Measurements from ENCODE around the gene CXXC1.

The CXXC1 gene

GRCh38 chr18:50301074-50301473, 13.6 kb upstream of the CXXC1 start:
- peak; percentile 56 for DNase-seq
- Histone ChIP-seq H3K9me3 (ENCODE audit: severe bottlenecking) (peaks cover 10% of the 10 kb centered on the region), H3K4me3 (ENCODE audit: low read depth, low read length) (no peak overlapping the region), H3K27ac (no peak overlapping the region), H3K27me3 (ENCODE audit: insufficient read depth, low read depth, severe bottlenecking) (no peaks in the 10 kb centered on the region), H3K36me3 (no peaks in the 10 kb centered on the region)
- TF ChIP-seq CTCF (IDR thresholded peaks at IDR 0.05; ENCODE audit: low read depth, low read length) = no peak

GRCh38 chr18:50299626-50300388, 12.3 kb upstream of the CXXC1 start:
- TF ChIP-seq CTCF (IDR thresholded peaks at IDR 0.05; ENCODE audit: low read depth, low read length) = no peak
- no peak overlapping the region for H3K4me3 ChIP-seq (ENCODE audit: low read depth, low read length)
- H3K9me3 ChIP-seq (ENCODE audit: severe bottlenecking) = peaks cover 3% of the 10 kb centered on the region
- H3K36me3 ChIP-seq = no peaks in the 10 kb centered on the region
- H3K27me3 ChIP-seq (ENCODE audit: insufficient read depth, low read depth, severe bottlenecking) = no peaks in the 10 kb centered on the region
- H3K27ac ChIP-seq = no peak overlapping the region
- DNase-seq = no peak

- Histone ChIP-seq H3K36me3 (no peaks in the 10 kb centered on the region), H3K9me3 (ENCODE audit: severe bottlenecking) (no peaks in the 10 kb centered on the region), H3K4me3 (ENCODE audit: low read depth, low read length) (peak overlapping the region; percentile 58), H3K27me3 (ENCODE audit: insufficient read depth, low read depth, severe bottlenecking) (no peaks in the 10 kb centered on the region), H3K27ac (no peak overlapping the region)
- no peak for DNase-seq
- TF ChIP-seq CTCF (IDR thresholded peaks at IDR 0.05; ENCODE audit: low read depth, low read length) = no peak
Observed at GRCh38 chr18:50298443-50299284, 11.2 kb upstream of the CXXC1 start.

GRCh38 chr18:50297621-50298442, 10.3 kb upstream of the CXXC1 start:
- DNase-seq = peak; percentile 85
- Histone ChIP-seq H3K4me3 (ENCODE audit: low read depth, low read length) (peak overlapping the region; percentile 58), H3K27me3 (ENCODE audit: insufficient read depth, low read depth, severe bottlenecking) (no peaks in the 10 kb centered on the region), H3K9me3 (ENCODE audit: severe bottlenecking) (no peaks in the 10 kb centered on the region), H3K36me3 (no peaks in the 10 kb centered on the region), H3K27ac (no peak overlapping the region)
- no peak for TF ChIP-seq CTCF (IDR thresholded peaks at IDR 0.05; ENCODE audit: low read depth, low read length)

- H3K36me3 ChIP-seq = no peaks in the 10 kb centered on the region
- no peak for DNase-seq
- no peak for TF ChIP-seq CTCF (IDR thresholded peaks at IDR 0.05; ENCODE audit: low read depth, low read length)
- no peaks in the 10 kb centered on the region for H3K27me3 ChIP-seq (ENCODE audit: insufficient read depth, low read depth, severe bottlenecking)
- no peak overlapping the region for H3K4me3 ChIP-seq (ENCODE audit: low read depth, low read length)
- H3K27ac ChIP-seq = no peak overlapping the region
- no peaks in the 10 kb centered on the region for H3K9me3 ChIP-seq (ENCODE audit: severe bottlenecking)
Observed at GRCh38 chr18:50293039-50293438, 5.5 kb upstream of the CXXC1 start.

Measured in WERI-Rb-1 (cell line).